ACC112 (cell line): Measurements from ENCODE around the gene PGAP6.
A peak's percentile ranks its signal among the peaks of the same experiment; 100 is the strongest.
"Not testable (repeated sequence)": the region's sequence is repeated elsewhere in the genome, so short reads cannot be mapped to it uniquely, and the experiment has no call there.

Experiments used
- H2AFZ ChIP-seq: fragments of 200-600 bp; sonication (generic); one replicate; pipeline ENCODE4 v1.6.0; 2017; ENCODE audit warnings: antibody characterized with exemption, low read length; ENCODE audit not compliant: unreplicated experiment
- H3K27ac ChIP-seq: fragments of 200-600 bp; sonication (generic); 2 replicates; pipeline ENCODE4 v1.5.1; 2014; ENCODE audit warnings: low read depth, mild to moderate bottlenecking, antibody characterized with exemption, low read length, moderate library complexity
- H3K27me3 ChIP-seq: fragments of 200-600 bp; sonication (generic); 2 replicates; pipeline ENCODE4 v1.6.1; 2014; ENCODE audit warnings: mild to moderate bottlenecking, antibody characterized with exemption, low read length, moderate library complexity, mixed read lengths; ENCODE audit not compliant: insufficient read depth
- H3K36me3 ChIP-seq: fragments of 200-600 bp; sonication (generic); 2 replicates; pipeline ENCODE4 v1.6.1; 2016; ENCODE audit warnings: mild to moderate bottlenecking, antibody characterized with exemption, low read length, moderate library complexity, mixed read lengths; ENCODE audit not compliant: insufficient read depth
- H3K4me1 ChIP-seq: fragments of 200-600 bp; sonication (generic); one replicate; pipeline ENCODE4 v1.6.1; 2016; ENCODE audit warnings: low read length, mixed read lengths; ENCODE audit not compliant: insufficient read depth, unreplicated experiment, control insufficient read depth
- H3K4me3 ChIP-seq: fragments of 200-600 bp; sonication (generic); 2 replicates; pipeline ENCODE4 v1.5.1; 2014; ENCODE audit warnings: mild to moderate bottlenecking, low read depth, low read length
- H3K79me2 ChIP-seq: fragments of 200-600 bp; sonication (generic); one replicate; pipeline ENCODE4 v1.6.0; 2016; ENCODE audit warnings: low read length; ENCODE audit not compliant: control insufficient read depth, unreplicated experiment, insufficient read depth

PGAP6 gene

GRCh38 chr16:422179-422578 lies 40.4 kb upstream of the PGAP6 start:
- peaks cover 11% of the 10 kb centered on the region for H3K79me2 ChIP-seq
- not testable (repeated sequence) for H3K4me3 ChIP-seq

GRCh38 chr16:415170-415498 lies 33.4 kb upstream of the PGAP6 start:
- not testable (repeated sequence) for H3K79me2 ChIP-seq, H3K27ac ChIP-seq, H3K4me1 ChIP-seq, H3K27me3 ChIP-seq, H2AFZ ChIP-seq, H3K36me3 ChIP-seq, H3K4me3 ChIP-seq

More at GRCh38 chr16:422179-422578, 40.4 kb upstream of the PGAP6 start:
- peaks cover 15% of the 10 kb centered on the region for H3K4me1 ChIP-seq
- not testable (repeated sequence) for H3K27ac ChIP-seq, H3K36me3 ChIP-seq, H2AFZ ChIP-seq, H3K27me3 ChIP-seq

- H3K79me2 ChIP-seq, result no peaks in the 10 kb centered on the region
- H2AFZ ChIP-seq, result no peak overlapping the region
- H3K4me3 ChIP-seq, result no peak overlapping the region
- H3K36me3 ChIP-seq, result no peaks in the 10 kb centered on the region
- no peaks in the 10 kb centered on the region for H3K4me1 ChIP-seq
- no peaks in the 10 kb centered on the region for H3K27me3 ChIP-seq
- H3K27ac ChIP-seq, result no peak overlapping the region
Measured at GRCh38 chr16:414395-415169, 32.8 kb upstream of the PGAP6 start.

- no peaks in the 10 kb centered on the region for H3K79me2 ChIP-seq
- H3K4me3 ChIP-seq, result no peak overlapping the region
- no peaks in the 10 kb centered on the region for H3K4me1 ChIP-seq
- no peak overlapping the region for H3K27ac ChIP-seq
- H2AFZ ChIP-seq, result no peak overlapping the region
- H3K27me3 ChIP-seq, result no peaks in the 10 kb centered on the region
- H3K36me3 ChIP-seq, result no peaks in the 10 kb centered on the region
Measured at GRCh38 chr16:411576-412265, 29.9 kb upstream of the PGAP6 start.

DNA sequence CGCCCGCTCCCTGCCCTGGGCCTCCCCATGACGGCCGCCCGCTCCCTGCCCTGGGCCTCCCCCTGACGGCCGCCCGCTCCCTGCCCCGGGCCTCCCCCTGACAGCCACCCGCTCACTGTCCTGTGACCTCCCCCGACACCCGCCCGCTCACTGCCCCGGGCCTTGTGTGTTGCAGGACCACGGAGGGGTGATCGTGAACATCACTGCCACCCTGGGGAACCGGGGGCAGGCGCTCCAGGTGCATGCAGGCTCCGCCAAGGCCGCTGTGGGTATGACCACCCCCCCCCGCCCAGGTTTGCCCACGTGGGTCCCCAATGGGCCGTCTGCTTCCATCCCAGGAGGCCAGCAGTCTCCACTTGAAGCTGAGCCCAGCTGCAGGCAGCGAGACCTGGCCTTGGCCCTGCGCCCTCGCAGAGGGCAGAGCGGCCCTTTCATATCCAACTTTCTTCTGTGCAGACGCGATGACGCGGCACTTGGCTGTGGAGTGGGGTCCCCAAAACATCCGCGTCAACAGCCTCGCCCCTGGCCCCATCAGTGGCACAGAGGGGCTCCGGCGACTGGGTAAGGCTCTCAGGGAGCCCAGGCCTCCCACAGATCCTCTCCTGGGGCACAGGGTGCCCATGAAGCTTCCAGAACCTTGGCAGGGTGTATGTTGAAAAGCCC lies 28.9 kb upstream of the PGAP6 start:
- Histone ChIP-seq H3K4me1 (no peaks in the 10 kb centered on the region), H3K4me3 (no peak overlapping the region), H3K27ac (no peak overlapping the region), H3K36me3 (no peaks in the 10 kb centered on the region), H2AFZ (no peak overlapping the region), H3K79me2 (no peaks in the 10 kb centered on the region), H3K27me3 (no peaks in the 10 kb centered on the region)

DNA sequence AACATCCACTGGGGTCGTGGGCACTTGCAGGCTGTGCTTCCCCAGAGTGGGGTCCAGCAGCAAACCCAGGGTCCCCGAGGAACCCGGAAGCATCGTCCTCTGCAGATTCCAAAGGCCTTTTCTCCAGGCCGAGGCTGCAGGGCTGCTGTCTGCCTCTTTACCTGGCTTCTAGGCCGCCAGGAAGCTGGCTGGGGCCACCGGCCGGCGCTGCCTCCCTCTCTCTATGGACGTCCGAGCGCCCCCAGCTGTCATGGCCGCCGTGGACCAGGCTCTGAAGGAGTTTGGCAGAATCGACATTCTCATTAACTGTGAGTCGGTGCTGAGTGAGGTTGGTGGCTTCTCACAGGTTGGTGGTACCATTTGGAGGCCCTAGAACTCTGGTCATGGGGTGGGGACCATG lies 25.5 kb upstream of the PGAP6 start:
- no peaks in the 10 kb centered on the region for H3K27me3 ChIP-seq
- H3K27ac ChIP-seq, result no peak overlapping the region
- H3K36me3 ChIP-seq, result no peaks in the 10 kb centered on the region
- H3K79me2 ChIP-seq, result peaks cover 3% of the 10 kb centered on the region
- H3K4me3 ChIP-seq, result no peak overlapping the region
- no peak overlapping the region for H2AFZ ChIP-seq
- no peaks in the 10 kb centered on the region for H3K4me1 ChIP-seq

DNA sequence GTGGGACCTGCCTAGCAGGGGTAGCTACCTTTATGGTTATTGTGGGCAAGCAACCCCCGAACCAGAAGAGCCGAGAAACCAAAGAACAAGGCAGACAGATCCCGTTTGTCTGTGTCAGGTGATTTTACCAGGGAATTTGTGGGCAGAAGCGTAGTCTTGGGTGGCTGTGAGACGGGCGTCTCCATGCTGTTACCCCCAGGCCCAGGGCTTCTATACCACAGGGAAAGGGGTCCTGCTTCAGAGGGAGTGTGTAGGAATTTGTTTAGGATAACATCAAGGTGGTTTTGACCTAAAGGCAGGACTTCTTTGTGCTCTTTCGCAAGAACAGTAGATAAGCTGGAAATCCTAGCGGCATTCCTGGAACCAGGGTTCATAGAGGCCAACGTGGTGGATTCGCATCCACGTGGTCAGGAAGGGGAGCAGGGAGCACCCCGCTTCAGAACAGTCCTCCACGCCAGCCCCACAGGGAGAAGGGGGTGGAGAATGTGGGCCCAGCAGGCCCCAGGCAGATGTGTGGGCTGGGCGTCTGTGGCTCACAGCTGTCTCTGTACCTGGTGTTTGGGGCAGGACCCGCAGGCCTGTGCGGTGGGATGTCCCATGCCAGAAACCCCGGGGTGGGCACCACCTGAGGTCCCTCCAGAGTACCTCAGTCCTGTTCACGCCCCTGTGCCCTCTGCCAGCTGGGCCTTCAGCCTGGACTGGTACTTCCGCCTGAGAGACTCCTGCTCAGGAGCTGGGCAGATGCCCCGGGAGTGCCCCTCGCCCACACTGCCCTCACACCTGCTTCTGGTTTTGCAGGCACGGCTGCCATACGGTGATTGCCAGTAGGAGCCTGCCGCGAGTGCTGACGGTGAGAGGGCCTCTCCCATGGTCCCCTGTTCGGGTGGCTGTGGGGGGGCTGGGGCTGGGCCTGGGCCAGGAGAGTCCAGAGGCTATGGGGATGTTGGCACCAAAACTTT lies 24.0 kb upstream of the PGAP6 start:
- Histone ChIP-seq H3K36me3 (no peaks in the 10 kb centered on the region), H3K4me1 (no peaks in the 10 kb centered on the region), H2AFZ (no peak overlapping the region), H3K79me2 (peaks cover 3% of the 10 kb centered on the region), H3K27me3 (no peaks in the 10 kb centered on the region), H3K4me3 (no peak overlapping the region), H3K27ac (no peak overlapping the region)

- no peak overlapping the region for H2AFZ ChIP-seq
- peaks cover 3% of the 10 kb centered on the region for H3K79me2 ChIP-seq
- H3K4me1 ChIP-seq, result peaks cover 6% of the 10 kb centered on the region
- no peaks in the 10 kb centered on the region for H3K27me3 ChIP-seq
- no peaks in the 10 kb centered on the region for H3K36me3 ChIP-seq
- H3K27ac ChIP-seq, result no peak overlapping the region
- H3K4me3 ChIP-seq, result no peak overlapping the region
Measured at GRCh38 chr16:404971-405486, 23.3 kb upstream of the PGAP6 start.

DNA sequence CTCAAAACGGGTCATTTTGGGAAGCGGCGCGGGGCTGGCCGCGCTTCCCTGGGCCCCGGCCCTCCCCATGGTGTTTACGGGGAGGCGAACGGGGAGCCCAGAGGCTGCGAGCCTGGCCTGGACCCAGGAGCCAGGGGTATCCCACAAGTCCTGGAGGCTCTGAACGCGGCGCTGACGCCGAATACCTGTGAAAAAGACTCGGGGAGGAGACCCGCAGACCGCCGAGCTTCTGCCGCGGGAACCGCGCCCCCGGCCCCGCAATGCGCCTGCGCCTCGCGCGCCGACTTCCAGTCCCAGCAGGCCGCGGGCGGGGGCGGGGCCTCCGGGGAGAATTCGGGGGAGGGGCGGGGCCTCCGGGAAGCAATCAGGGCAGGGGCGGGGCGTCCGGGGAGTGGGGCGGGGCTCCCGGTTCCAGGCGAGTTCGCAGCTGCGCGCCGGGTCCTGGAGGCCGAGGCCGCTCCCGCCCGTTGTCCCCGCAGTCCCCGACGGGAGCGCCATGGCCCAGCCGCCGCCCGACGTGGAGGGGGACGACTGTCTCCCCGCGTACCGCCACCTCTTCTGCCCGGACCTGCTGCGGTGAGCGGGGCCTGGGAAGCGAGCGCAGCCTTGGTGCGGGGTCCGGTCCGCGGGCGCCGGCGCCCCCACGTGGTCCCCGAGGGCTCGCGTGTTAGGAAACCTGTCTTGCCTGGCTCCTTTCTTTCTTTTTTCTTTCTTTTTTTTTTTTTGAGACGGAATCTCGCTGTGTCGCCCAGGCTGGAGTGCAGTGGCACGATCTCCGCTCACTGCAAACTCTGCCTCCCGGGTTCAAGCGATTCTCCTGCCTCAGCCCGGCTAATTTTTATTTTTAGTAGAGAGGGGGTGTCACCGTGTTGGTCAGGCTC lies 19.9 kb upstream of the PGAP6 start, which contains the start of gene DECR2:
Gene DECR2, plus strand, starts transcription at position 418 of the 881 bp plus-strand sequence. Its CDS starts 79 bp downstream, at position 497.
- H3K4me1 ChIP-seq, result peaks cover 12% of the 10 kb centered on the region
- H3K36me3 ChIP-seq, result no peaks in the 10 kb centered on the region
- H2AFZ ChIP-seq, result peak within 1 kb of the TSS; percentile 99
- H3K4me3 ChIP-seq, result peak within 1 kb of the TSS; percentile 100
- no peaks in the 10 kb centered on the region for H3K27me3 ChIP-seq
- peaks cover 13% of the 10 kb centered on the region for H3K79me2 ChIP-seq
- peak within 1 kb of the TSS; percentile 59 for H3K27ac ChIP-seq
